GM18858 (cell line): Measurements from ENCODE around the gene MAGI2.

Experiments
- ATAC-seq: cut with Tn5 transposase; IDR thresholded peaks from one replicate; pipeline ENCODE4 v1.9.1; 2021; ENCODE audit not compliant: unreplicated experiment

MAGI2 gene

GRCh38 chr7:78170815-78171214, 1282.7 kb downstream of the MAGI2 start:
- ATAC-seq, result no peak

DNA sequence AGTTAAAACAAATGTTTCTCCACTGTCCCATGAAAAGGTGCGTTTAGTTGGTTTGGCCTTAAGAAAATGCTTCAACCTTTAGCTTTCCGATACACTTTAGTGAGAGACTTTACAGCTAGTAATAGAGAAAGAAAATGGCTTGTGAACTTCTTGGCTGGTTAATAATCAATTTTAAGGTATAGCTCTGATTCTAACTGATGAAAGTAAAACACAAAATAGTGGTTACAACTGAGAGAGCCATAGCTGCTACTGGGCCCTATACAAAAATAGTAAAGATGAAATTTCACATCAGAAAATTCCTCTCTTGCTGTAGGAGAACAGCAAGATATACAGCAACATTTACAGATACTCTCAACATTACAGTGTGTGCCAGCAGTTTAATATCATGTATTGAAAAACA, 1283.5 kb downstream of the MAGI2 start:
- no peak for ATAC-seq

DNA sequence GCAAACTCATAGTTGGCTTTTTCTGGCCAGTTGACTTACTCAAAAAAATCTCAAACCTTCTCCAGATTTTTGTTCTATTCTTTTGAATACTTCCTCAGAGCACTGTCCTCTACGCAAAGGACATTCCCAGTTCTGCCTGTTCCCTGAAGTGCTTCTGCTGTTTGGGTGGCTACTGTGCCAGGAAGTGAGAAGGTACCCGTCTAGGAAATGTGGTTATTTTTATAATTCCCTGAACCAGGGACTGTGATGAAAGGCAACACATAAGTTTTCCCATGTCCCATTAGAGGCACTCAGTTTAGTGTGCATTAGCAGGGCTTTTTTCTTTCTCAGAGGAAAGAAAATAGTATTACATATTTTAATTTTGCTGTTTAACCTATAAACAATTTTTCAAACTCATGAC, 1284.6 kb downstream of the MAGI2 start:
- ATAC-seq, result no peak

DNA sequence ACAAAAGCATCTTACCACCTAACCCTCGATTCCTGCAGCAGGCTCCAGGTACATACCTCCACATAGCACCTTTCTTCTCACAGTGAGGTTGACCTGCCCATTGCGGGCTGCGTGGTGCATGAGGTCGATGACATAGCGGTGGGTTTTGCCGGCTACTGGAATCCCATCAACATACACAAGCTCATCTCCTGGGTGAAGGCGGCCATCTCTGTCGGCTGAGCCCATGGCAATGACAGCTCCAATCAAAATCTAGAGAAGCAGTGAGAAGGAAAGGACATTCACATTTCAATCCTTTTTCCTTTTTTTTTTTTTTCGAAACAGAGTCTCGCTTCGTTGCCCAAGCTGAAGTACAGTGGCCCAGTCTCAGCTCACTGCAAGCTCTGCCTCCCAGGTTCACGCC, 1285.6 kb downstream of the MAGI2 start:
- no peak for ATAC-seq

DNA sequence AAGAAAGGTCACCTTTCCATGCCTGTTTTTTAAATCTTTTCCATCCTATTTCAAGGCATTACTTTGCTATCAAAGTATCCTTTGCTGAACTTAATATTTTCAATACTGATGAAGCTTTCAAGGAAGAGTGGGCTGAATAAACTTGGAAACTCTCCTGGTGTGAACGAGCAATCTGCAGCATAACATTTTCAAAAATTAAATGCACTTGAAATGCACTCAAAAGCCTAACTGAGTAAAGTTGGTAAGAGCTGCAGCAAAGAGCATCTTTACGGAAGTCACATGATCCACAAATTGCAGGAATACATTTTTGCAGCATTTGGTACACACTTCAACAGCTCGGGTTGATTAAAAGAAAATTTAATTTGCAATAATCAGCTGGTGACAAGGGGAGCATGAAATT, 1287.6 kb downstream of the MAGI2 start:
- no peak for ATAC-seq

- ATAC-seq, result no peak
Measured at GRCh38 chr7:78165454-78165853, 1288.0 kb downstream of the MAGI2 start.

- no peak for ATAC-seq
Measured at GRCh38 chr7:78164459-78164858, 1289.0 kb downstream of the MAGI2 start.

DNA sequence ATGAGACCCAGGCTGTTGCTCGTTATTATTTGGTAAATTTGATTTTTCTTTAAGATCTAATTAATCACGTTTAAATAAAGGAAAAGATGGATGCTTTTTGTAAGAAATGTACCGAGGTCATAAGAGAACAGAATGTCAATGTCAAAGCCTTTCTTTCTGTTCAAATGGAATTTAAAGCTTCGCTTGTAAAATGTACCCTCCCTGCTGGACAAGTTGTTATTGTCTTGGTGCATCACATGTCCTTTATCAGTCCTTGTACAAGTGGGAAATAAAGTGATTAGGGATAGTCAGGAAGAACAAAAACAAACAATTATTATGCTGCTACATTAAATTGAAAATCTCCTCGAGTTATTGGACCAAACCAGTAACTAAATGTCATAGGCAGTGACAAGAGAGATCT, 1291.7 kb downstream of the MAGI2 start:
- no peak for ATAC-seq

DNA sequence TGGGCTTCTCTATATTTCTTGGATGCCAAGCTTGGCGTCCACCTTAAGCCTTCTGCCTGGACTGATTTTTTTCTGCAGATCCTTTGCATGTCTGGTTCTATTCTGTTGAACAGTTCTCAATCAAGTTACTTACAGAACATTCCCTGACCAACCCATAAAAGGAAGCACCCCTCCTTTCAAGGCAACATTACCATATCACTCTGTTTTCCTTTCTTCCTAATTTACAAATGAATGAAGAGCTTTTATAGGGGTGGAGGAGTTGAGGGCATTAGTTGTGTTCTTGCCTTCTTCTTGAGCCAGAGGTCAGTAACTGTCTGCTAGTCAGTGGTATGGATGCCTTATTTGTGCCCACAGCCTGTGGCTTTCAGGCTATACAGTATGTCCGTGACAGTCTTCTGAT, 1293.9 kb downstream of the MAGI2 start:
- ATAC-seq, result no peak

DNA sequence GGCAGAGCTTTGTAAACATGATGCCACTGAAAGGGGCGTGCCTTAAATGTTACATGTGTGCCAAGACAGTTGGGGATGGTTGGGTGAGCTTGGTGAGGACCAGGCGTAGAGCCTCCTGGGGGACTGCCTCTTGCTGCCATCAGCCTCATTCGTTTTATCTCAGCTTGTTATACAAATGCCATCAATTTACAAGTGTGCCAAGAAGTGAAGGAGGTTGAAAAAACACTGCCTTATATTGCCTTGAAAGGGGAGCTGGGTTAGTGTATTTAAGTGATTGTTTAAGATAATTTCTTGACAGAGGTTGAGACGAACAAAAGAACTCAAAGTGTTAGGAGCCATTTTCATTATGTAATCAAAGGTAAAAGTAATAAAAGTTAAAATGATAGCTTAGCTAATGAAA, 1300.2 kb downstream of the MAGI2 start:
- no peak for ATAC-seq

DNA sequence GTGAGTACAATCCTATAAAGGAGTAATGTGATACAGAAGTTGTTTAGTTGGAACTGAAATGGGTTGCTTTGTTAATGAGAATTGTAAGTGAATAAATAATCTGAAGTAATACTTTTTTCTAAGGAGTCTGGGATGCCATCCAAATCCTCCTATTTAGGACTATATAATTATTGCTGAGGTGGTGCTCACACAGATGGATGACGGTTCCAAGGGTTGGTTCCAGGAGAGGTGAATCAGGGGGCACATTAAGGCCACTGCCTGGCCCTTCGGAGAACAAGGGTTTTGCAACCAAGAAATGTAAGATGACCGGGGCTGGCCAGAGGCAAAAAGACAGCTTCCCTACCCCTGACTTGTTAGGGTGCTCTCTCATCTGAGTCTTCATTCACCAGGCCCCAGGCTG, 1302.2 kb downstream of the MAGI2 start:
- no peak for ATAC-seq

GRCh38 chr7:78149787-78150186, 1303.7 kb downstream of the MAGI2 start:
- no peak for ATAC-seq

DNA sequence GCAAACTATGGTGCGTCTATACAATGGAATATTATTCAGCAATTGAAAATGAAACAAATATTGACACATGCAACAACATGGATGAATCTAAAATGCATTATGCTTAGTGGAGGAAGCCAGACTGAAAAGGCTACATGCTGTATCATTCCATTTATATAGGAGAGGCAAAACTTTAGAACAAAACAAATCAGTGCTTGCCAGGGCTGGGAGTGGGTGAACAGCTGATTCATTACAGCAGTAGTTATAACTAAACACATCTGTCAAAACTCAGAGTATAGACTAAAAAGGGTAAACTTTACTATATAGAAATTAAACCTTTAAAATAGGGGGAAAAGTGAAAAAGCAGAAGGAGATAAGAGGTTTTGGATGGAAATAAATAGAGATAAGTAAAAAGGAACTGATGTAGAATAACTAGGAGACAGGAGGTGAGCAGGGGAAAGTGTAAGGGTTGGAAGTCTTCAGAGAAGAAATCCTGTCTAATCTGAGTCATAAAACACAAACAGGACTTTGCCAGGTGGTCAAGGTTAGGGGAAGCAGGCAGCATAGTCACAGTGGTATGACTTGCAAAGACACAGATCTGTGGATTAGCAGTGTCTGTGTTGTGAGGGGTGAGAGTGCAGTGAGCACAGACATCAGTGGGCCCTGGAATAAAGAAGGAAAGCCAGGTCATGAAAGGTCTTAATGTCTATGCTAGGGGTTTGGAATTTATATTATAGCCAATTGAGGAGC, 1305.1 kb downstream of the MAGI2 start:
- no peak for ATAC-seq

- ATAC-seq, result no peak
Measured at GRCh38 chr7:78146546-78146945, 1306.9 kb downstream of the MAGI2 start.

DNA sequence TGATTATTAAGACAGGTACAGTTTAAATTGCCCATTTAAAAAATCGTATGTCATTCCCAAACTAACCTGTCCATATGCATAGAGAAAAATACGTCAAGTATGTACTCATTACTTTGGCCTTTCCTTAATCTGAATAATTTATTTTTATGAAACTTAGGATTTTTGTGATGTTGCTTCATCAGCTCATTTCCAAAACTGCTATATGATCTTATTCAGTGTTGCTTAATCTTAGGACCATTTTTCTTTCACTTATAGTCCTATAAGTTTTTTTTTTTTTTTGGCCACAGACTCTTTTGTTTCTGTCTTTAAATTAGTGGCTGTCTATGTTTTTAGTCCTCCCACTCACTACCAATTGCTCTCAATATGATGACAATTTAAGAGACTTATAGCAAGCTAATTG, 1309.8 kb downstream of the MAGI2 start:
- no peak for ATAC-seq

- ATAC-seq, result no peak
Measured at GRCh38 chr7:78141522-78142281, 1311.8 kb downstream of the MAGI2 start.

- ATAC-seq, result no peak
Measured at GRCh38 chr7:78140109-78140508, 1313.4 kb downstream of the MAGI2 start.

- no peak for ATAC-seq
Measured at GRCh38 chr7:78139335-78139734, 1314.1 kb downstream of the MAGI2 start.

DNA sequence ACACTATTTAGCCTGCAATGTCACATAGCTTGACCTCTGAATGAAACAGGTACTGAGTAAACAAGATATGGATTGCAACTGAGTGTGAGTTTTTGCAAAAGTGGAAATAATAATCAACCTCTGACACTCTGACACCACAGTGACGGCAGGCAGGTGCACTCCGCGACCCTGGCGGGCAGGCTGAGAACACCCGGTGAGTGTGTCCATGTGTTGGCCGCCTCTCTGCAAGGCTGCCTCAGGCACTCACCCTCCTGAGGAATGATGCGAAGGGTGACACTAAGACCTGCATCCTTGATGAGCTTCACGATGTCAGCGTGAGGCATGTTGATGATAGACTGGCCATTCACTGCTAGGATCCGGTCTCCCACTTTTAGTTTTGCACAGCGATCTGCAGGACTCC, 1318.7 kb downstream of the MAGI2 start:
- no peak for ATAC-seq

- no peak for ATAC-seq
Measured at GRCh38 chr7:78134256-78134655, 1319.2 kb downstream of the MAGI2 start.

DNA sequence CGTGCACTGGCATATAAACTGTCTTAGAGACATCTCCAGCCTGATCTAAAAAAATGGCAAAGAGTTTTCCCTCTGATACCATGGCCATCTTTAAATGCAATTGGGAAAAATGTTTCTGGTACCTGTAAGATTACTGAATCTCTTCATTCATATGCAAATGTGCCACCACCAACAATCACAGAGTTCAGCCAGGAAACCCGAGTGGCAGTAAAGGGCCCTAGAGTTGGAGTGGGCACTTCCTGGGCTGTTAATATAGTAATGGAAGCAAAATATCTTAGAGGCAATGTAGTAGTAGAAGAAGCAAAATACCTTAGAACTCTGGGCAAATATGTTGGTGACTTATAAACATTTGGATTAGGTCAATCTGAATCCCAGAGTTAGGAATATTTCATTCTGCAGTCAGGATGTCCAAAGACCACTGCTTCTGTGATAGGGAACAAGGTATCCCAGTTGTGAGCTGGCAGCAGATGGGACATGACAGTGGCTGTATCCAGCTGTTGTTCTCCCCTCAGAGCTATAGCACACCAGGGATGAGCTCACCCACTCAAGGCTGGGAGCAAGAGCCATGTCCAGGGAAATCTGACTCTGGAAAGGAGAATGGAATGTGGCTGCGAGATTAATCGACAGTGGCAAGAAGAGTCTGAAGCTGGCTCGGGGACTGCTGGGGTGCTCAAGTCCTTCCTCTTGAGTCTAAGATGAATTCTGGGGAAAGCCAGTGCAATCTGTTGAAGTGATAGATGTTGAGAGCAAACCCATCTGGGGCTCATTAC, 1322.8 kb downstream of the MAGI2 start:
- no peak for ATAC-seq

GRCh38 chr7:78129865-78130264, 1323.6 kb downstream of the MAGI2 start:
- no peak for ATAC-seq
